GM12872 (cell line): ENCODE results near the gene FAM184A.

Source experiments
- TF ChIP-seq, protein P1 (sequence below): IDR thresholded peaks from 3 replicates; pipeline ENCODE4 v1.5.1; 2011; ENCODE audit warnings: low read depth, mild to moderate bottlenecking, low read length, moderate library complexity; ENCODE audit not compliant: insufficient read depth

Gene FAM184A

DNA sequence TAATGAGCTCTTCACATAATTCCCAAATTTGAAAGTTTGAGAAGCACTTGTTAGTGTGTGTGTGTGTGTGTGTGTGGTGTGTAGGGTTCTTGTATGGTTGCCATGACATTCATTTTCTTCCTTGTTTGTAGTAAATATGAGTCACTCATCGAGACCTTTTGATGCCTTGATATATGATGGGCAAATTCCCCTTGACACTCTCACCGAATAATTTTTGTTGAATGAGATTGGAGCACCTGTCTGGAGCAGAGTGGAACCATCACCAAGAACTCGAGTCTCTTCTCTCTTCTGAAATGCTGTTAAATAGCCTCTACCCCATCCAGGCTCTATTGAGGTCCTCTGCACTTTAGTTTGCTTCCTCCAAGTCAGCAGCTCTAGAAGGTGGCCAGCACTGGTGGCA is 29.6 kb upstream of the FAM184A start:
- TF ChIP-seq, protein P1, sequence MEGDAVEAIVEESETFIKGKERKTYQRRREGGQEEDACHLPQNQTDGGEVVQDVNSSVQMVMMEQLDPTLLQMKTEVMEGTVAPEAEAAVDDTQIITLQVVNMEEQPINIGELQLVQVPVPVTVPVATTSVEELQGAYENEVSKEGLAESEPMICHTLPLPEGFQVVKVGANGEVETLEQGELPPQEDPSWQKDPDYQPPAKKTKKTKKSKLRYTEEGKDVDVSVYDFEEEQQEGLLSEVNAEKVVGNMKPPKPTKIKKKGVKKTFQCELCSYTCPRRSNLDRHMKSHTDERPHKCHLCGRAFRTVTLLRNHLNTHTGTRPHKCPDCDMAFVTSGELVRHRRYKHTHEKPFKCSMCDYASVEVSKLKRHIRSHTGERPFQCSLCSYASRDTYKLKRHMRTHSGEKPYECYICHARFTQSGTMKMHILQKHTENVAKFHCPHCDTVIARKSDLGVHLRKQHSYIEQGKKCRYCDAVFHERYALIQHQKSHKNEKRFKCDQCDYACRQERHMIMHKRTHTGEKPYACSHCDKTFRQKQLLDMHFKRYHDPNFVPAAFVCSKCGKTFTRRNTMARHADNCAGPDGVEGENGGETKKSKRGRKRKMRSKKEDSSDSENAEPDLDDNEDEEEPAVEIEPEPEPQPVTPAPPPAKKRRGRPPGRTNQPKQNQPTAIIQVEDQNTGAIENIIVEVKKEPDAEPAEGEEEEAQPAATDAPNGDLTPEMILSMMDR = no peak

DNA sequence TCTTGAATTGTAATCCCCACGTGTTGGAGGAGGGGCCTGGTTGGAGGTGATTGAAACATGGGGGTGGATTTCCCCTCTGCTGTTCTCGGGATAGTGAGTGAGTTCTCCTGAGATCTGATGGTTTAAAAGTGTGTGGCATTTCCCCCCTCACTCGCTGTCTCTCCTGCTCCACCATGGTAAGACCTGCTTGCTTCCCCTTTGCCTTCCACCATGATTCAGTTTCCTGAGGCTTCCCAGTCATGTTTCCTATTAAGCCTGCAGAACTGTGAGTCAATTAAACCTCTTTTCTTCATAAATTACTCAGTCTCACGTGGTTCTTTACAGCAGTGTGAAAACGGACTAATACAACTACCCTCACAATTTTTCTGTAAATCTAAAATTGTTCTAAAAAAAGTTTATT is 26.8 kb upstream of the FAM184A start:
- TF ChIP-seq, protein P1 = no peak

DNA sequence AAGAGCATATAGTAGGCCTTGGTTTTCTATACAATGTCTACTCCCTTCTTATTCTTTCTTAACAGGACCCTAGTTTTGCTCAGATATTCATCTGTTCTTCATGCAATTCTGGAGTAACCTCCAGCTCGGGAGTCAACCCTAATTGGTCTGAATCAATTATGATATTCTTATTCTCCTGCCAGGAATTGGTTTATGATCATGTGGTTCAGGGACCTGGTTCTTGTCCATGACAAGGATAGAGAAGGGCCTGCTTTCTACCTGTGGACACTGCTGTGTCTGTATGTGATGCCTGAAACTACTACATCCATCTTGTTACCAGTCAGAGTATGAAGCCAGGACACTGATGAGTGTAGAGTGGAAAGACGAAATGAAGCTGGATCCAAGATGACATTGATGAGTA is 24.4 kb upstream of the FAM184A start:
- TF ChIP-seq, protein P1 = no peak

DNA sequence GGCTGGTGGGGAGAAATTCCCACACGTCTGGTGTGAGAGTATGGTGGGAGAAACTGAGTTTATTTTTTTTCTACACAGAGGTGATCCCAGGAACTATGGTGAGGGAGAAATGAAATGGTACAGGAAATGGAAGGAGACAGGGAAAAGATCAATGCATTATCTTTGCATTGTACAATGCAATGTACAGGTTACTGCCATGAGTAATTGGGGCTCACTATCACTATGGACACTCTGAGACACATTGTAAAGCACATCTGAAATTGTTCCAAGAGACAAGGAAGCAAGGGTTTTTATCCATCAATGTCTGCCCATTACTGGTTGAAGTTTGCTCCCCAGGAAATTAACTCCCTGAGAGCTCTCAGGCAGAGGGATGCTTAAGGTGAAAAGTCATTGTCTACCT is 21.7 kb upstream of the FAM184A start:
- TF ChIP-seq, protein P1 = no peak

DNA sequence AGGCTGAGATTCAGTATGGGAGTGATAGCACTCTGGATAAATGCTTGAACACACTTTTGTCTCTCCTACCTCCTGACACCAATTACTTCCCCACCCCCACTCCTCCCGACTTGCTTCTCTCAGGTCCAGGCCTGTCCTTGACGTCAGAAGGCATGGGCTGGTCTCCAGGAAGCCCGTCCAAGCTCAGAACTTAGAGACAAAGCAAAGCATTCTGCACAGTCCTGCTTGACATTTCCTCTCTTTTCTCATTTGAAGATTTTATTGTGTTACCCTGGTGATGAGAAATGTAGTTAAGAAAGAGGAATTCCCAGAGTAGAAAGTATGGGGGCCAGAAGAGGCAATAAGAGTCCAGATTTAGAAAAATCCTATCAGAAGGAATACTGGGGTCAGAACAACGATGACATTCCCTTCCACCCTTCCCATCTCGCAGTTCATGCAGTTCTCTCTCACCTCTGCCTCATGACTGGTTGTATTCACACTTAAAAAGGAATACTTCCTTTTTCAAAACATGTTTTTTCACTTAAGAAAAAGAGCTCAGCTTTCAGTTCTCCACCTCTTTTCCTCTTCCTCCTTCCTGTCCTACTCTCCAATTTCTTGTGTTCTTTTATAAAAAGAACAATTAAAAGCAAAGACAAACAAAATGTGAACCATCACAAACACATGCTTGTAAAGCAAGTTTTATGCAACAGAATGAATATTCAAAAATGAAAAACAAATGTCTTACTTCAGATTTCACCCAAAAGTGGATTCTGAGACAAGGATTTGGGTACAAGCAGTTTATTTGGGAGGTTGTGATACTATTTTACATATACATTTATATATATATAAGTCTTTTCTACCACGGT is 18.5 kb upstream of the FAM184A start:
- TF ChIP-seq, protein P1 = no peak

DNA sequence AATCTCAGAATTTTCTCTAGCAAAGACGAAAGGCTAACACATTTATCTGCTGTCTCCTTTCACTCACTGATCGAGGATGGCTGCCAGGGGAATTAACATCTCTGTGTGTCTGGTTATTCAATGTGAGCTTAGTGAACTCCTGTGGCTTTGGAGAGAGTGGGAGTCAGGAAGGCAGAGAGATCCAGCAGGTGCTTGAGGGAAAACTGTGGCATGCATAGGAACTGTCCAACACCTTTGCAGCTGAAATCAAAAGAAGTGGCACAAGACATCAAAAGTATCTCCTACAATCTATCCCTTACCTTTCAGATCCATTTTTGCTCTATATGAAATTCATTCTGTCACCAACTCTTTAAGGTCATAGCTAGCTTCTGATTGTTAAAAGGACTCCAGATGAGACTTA is 11.8 kb upstream of the FAM184A start:
- TF ChIP-seq, protein P1 = no peak

DNA sequence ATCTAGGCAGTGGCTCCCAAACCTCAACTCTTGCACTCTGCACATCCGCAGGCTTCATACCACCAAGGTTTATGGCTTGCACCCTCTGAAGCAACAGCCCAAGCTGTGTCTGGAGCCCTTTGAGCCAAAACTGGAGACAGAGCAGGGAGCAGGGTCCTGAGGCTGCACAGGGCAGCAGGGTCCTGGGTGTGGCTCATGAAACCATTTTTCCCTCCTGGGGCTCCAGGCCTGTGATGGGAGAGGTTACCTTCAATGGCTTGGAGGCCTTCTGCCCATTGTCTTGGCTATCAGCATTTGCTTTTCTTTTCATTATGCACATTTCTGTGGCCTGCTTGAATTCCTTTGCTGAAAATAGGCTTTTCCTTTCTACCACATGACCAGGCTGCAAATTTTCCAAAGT is 6.3 kb upstream of the FAM184A start:
- TF ChIP-seq, protein P1 = no peak

DNA sequence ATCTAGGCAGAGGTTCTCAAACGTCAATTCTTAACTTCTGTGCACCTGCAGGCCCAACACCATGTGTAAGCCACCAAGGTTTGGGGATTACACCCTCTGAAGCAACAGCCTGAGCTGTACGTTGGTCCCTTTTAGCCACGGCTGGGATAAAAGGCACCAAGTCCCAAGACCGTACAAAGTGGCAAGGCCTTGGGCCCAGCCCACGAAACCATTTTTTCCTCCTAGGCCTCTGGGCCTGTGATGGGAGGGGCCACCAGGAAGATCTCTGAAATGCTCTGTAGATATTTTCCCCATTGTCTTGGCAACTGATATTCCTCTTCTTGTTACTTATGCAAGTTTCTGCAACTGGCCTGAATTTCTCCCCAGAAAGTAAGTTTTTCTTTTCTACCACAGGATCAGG is 4.5 kb upstream of the FAM184A start:
- TF ChIP-seq, protein P1 = no peak
